Subcutaneous adipose tissue (tissue), 4 donors: ENCODE data around the gene NTSR2. TPM values are rescaled to one million over a fixed set of nuclear protein-coding genes. Genes with fewer than 3 reads are reported as not detected.

Experiments used
- CTCF ChIP-seq: fragments of 450-650 bp; IDR thresholded peaks from one replicate; pipeline ENCODE4 v1.5.1; 2016; ENCODE audit warnings: low read depth, mild to moderate bottlenecking, control low read depth, antibody characterized with exemption, moderate library complexity
- total RNA-seq, 4 donors: library from RNA; depleted of rRNA; stranded (reverse); fragments of >200 nt; gene quantifications; one replicate each; pipeline ENCODE4 v1.1.0, GENCODE V29; 2016

NTSR2 gene
- total RNA-seq, 4 donors from 2014 or later: 1.1 TPM; not detected in 2

GRCh38 chr2:11682590-11682915 lies 12.6 kb upstream of the NTSR2 start:
- no peak for TF ChIP-seq CTCF

GRCh38 chr2:11681722-11682589 lies 12.0 kb upstream of the NTSR2 start:
- no peak for TF ChIP-seq CTCF

- TF ChIP-seq CTCF: no peak
Measured at GRCh38 chr2:11680901-11681721, 11.1 kb upstream of the NTSR2 start.

- no peak for TF ChIP-seq CTCF
Measured at GRCh38 chr2:11680182-11680900, 10.3 kb upstream of the NTSR2 start.

GRCh38 chr2:11679486-11680181 lies 9.6 kb upstream of the NTSR2 start:
- TF ChIP-seq CTCF: no peak

GRCh38 chr2:11679016-11679415 lies 9.0 kb upstream of the NTSR2 start:
- TF ChIP-seq CTCF: no peak
